GM12891 (cell line): ENCODE measurements around the gene KRTAP11-1.

ENCODE experiments used
- PAX5 ChIP-seq: IDR thresholded peaks from 2 replicates; pipeline ENCODE4 v1.6.1; 2011; ENCODE audit warnings: low read length, moderate library complexity, mild to moderate bottlenecking; ENCODE audit not compliant: insufficient read depth, severe bottlenecking
- POLR2A ChIP-seq: IDR thresholded peaks from 2 replicates; pipeline ENCODE4 v1.6.1; 2011; ENCODE audit warnings: low read depth, low read length, control low read depth
- POLR2AphosphoS5 ChIP-seq: IDR thresholded peaks from 2 replicates; pipeline ENCODE4 v1.6.1; 2011; ENCODE audit warnings: low read depth, low read length, control low read depth
- SPI1 ChIP-seq: IDR thresholded peaks from 2 replicates; pipeline ENCODE4 v1.6.1; 2011; ENCODE audit warnings: low read depth, low read length, control low read depth
- TAF1 ChIP-seq: IDR thresholded peaks from 2 replicates; pipeline ENCODE4 v1.6.1; 2011; ENCODE audit warnings: low read depth, low read length, control low read depth

GRCh38 chr21:30842990-30843389 is 38.4 kb downstream of the KRTAP11-1 start:
- TF ChIP-seq POLR2AphosphoS5 (no peak), TAF1 (no peak), POLR2A (no peak), SPI1 (no peak), PAX5 (no peak)
